Measurements from ENCODE around the gene C10orf90.

- TF ChIP-seq, protein P1, sequence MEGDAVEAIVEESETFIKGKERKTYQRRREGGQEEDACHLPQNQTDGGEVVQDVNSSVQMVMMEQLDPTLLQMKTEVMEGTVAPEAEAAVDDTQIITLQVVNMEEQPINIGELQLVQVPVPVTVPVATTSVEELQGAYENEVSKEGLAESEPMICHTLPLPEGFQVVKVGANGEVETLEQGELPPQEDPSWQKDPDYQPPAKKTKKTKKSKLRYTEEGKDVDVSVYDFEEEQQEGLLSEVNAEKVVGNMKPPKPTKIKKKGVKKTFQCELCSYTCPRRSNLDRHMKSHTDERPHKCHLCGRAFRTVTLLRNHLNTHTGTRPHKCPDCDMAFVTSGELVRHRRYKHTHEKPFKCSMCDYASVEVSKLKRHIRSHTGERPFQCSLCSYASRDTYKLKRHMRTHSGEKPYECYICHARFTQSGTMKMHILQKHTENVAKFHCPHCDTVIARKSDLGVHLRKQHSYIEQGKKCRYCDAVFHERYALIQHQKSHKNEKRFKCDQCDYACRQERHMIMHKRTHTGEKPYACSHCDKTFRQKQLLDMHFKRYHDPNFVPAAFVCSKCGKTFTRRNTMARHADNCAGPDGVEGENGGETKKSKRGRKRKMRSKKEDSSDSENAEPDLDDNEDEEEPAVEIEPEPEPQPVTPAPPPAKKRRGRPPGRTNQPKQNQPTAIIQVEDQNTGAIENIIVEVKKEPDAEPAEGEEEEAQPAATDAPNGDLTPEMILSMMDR (conservative IDR thresholded peaks at IDR 0.05; ENCODE audit: low read length) = no peak
- no peak for TF ChIP-seq EZH2phosphoT487 (IDR thresholded peaks at IDR 0.05; ENCODE audit: borderline replicate concordance)
These were observed 45.9 kb upstream of the C10orf90 start for GRCh38 chr10:126716366-126716765.
